Superior temporal gyrus (tissue), 1 donor: ENCODE results near the gene KIF12.

ENCODE experiments used
- DNase-seq: peaks from one replicate; pipeline ENCODE4 v3.0.0-alpha.2; 2016; ENCODE audit errors: extremely low spot score

KIF12 gene

GRCh38 chr9:114123031-114123977 is 24.2 kb upstream of the KIF12 start:
- DNase-seq, result no peak

GRCh38 chr9:114122136-114123027 is 23.3 kb upstream of the KIF12 start:
- no peak for DNase-seq

GRCh38 chr9:114121227-114122135 is 22.4 kb upstream of the KIF12 start:
- no peak for DNase-seq

- no peak for DNase-seq
Measured at GRCh38 chr9:114120192-114121014, 21.3 kb upstream of the KIF12 start.

GRCh38 chr9:114119242-114120191 is 20.4 kb upstream of the KIF12 start:
- no peak for DNase-seq

- peak; percentile 37 for DNase-seq
Measured at GRCh38 chr9:114117996-114118830, 19.1 kb upstream of the KIF12 start.

GRCh38 chr9:114117614-114117995 is 18.5 kb upstream of the KIF12 start:
- no peak for DNase-seq

GRCh38 chr9:114116126-114116747 is 17.1 kb upstream of the KIF12 start:
- DNase-seq, result no peak

GRCh38 chr9:114115654-114116125 is 16.6 kb upstream of the KIF12 start:
- DNase-seq, result no peak

- DNase-seq, result no peak
Measured at GRCh38 chr9:114114364-114114763, 15.3 kb upstream of the KIF12 start.

GRCh38 chr9:114112778-114113584 is 13.9 kb upstream of the KIF12 start:
- no peak for DNase-seq

- no peak for DNase-seq
Measured at GRCh38 chr9:114112325-114112724, 13.2 kb upstream of the KIF12 start.

- no peak for DNase-seq
Measured at GRCh38 chr9:114110180-114110579, 11.1 kb upstream of the KIF12 start.

- DNase-seq, result no peak
Measured at GRCh38 chr9:114109124-114109523, 10.0 kb upstream of the KIF12 start.

GRCh38 chr9:114108016-114108833 is 9.1 kb upstream of the KIF12 start:
- DNase-seq, result peak; percentile 86
